ENCODE data around the gene NLGN2. TPM values are rescaled to one million over a fixed set of nuclear protein-coding genes. Genes with fewer than 3 reads are reported as not detected.

NLGN2 gene
- total and polyA plus RNA-seq, 2 experiments from 2014 or later: 14.4 to 38.7 TPM

DNA sequence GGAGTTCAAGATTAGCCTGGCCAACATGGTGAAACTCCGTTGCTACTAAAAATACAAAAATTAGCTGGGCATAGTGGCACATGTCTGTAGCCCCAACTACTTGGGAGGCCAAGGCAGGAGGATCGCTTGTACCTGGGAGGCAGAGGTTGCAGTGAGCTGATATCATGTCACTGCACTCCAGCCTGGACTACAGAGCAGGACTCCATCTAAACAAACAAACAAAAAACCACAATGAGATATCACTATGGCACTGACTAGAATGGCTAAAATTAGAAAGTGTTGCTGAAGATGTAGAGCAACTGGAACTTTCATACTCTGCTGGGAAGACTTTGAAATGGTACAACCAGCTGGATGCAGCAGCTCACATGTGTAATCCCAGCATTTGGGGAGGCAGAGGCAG is 33.3 kb upstream of the NLGN2 start:
- Mint-ChIP-seq H3K4me1 (peaks cover 5% of the 10 kb centered on the region; the same call in 2 of the 3 replicates), H3K9me3 (peaks cover 12% of the 10 kb centered on the region), H3K27ac (no peak overlapping the region), H3K27me3 (ENCODE audit: insufficient read depth, low read depth, poor library complexity) (peaks cover 4% of the 10 kb centered on the region), H3K36me3 (ENCODE audit: low read depth) (peaks cover 3% of the 10 kb centered on the region; the same call in 1 of the 3 replicates), H3K4me3 (no peak overlapping the region)
- no peak overlapping the region for H3K4me3 ChIP-seq
- peaks cover 2% of the 10 kb centered on the region; the same call in 1 of the 2 replicates for H3K4me1 ChIP-seq (ENCODE audit: insufficient read depth)
- H4K20me1 ChIP-seq (replicated peaks; ENCODE audit: insufficient read depth): no peaks in the 10 kb centered on the region
- H3K27ac ChIP-seq (ENCODE audit: low read depth): no peak overlapping the region
- DNase-seq (ENCODE audit: low spot score) (no peak), ATAC-seq (no peak)
- no peaks in the 10 kb centered on the region for H3K79me2 ChIP-seq (replicated peaks; ENCODE audit: insufficient read depth)
- no peaks in the 10 kb centered on the region for H3K9me2 ChIP-seq (ENCODE audit: insufficient read depth)
- H3K36me3 ChIP-seq (ENCODE audit: insufficient read depth): no peaks in the 10 kb centered on the region
- H3K27me3 ChIP-seq (ENCODE audit: insufficient read depth): peaks cover 4% of the 10 kb centered on the region
- no peak overlapping the region for H2AFZ ChIP-seq
- H3K4me2 ChIP-seq: no peak overlapping the region
- TF ChIP-seq CREB1 (CRISPR knock-in tag; IDR thresholded peaks at IDR 0.05; ENCODE audit: low read depth) (no peak), EZH2 (IDR thresholded peaks at IDR 0.05; ENCODE audit: low read depth, unreplicated experiment) (no peak), CTCF (conservative IDR thresholded peaks at IDR 0.05; ENCODE audit: low read depth in 2 of 2) (no peak)
- H3F3A ChIP-seq (replicated peaks; ENCODE audit: low read depth): 0 out of 2 replicates have a peak, but pooled peaks cover 3% of the 10 kb centered on the region

GRCh38 chr17:7379134-7379533 is 28.5 kb upstream of the NLGN2 start:
- H3K36me3 ChIP-seq (ENCODE audit: insufficient read depth): no peaks in the 10 kb centered on the region; the same call in 1 of the 2 replicates
- no peak for DNase-seq (ENCODE audit: low spot score)
- Mint-ChIP-seq H3K4me3 (no peak overlapping the region; the same call in 2 of the 3 replicates), H3K27me3 (ENCODE audit: insufficient read depth, low read depth, poor library complexity) (peaks cover 35% of the 10 kb centered on the region), H3K36me3 (ENCODE audit: low read depth) (peaks cover 5% of the 10 kb centered on the region; the same call in 2 of the 3 replicates), H3K4me1 (peaks cover 17% of the 10 kb centered on the region), H3K27ac (no peak overlapping the region), H3K9me3 (peaks cover 13% of the 10 kb centered on the region)
- H3K4me3 ChIP-seq: no peak overlapping the region
- H4K20me1 ChIP-seq (replicated peaks; ENCODE audit: insufficient read depth): no peaks in the 10 kb centered on the region
- no peak overlapping the region for H2AFZ ChIP-seq
- H3F3A ChIP-seq (replicated peaks; ENCODE audit: low read depth): peaks cover 20% of the 10 kb centered on the region; the same call in 1 of the 2 replicates
- H3K4me1 ChIP-seq (ENCODE audit: insufficient read depth): peaks cover 12% of the 10 kb centered on the region; the same call in 1 of the 2 replicates
- H3K27me3 ChIP-seq (ENCODE audit: insufficient read depth): peaks cover 42% of the 10 kb centered on the region
- no peak for ATAC-seq
- no peaks in the 10 kb centered on the region for H3K79me2 ChIP-seq (replicated peaks; ENCODE audit: insufficient read depth)
- H3K9me2 ChIP-seq (ENCODE audit: insufficient read depth): no peaks in the 10 kb centered on the region
- H3K4me2 ChIP-seq: no peak overlapping the region
- no peak overlapping the region for H3K27ac ChIP-seq (ENCODE audit: low read depth)
- TF ChIP-seq ZNF331 (CRISPR knock-in tag; IDR thresholded peaks at IDR 0.05; ENCODE audit: low read depth) (no peak), ETS1 (IDR thresholded peaks at IDR 0.05) (no peak), NANOG (IDR thresholded peaks at IDR 0.05; ENCODE audit: borderline replicate concordance) (no peak), CREB1 (CRISPR knock-in tag; IDR thresholded peaks at IDR 0.05; ENCODE audit: low read depth) (no peak), STAT1 (IDR thresholded peaks at IDR 0.05; ENCODE audit: unreplicated experiment) (no peak), EZH2phosphoT487 (IDR thresholded peaks at IDR 0.05; ENCODE audit: unreplicated experiment) (no peak), ZNF114 (CRISPR knock-in tag; IDR thresholded peaks at IDR 0.05) (no peak), CTCF (conservative IDR thresholded peaks at IDR 0.05; ENCODE audit: low read depth in 2 of 2) (no peak), EZH2 (IDR thresholded peaks at IDR 0.05; ENCODE audit: low read depth, unreplicated experiment) (no peak)
- TF ChIP-seq, protein P1, sequence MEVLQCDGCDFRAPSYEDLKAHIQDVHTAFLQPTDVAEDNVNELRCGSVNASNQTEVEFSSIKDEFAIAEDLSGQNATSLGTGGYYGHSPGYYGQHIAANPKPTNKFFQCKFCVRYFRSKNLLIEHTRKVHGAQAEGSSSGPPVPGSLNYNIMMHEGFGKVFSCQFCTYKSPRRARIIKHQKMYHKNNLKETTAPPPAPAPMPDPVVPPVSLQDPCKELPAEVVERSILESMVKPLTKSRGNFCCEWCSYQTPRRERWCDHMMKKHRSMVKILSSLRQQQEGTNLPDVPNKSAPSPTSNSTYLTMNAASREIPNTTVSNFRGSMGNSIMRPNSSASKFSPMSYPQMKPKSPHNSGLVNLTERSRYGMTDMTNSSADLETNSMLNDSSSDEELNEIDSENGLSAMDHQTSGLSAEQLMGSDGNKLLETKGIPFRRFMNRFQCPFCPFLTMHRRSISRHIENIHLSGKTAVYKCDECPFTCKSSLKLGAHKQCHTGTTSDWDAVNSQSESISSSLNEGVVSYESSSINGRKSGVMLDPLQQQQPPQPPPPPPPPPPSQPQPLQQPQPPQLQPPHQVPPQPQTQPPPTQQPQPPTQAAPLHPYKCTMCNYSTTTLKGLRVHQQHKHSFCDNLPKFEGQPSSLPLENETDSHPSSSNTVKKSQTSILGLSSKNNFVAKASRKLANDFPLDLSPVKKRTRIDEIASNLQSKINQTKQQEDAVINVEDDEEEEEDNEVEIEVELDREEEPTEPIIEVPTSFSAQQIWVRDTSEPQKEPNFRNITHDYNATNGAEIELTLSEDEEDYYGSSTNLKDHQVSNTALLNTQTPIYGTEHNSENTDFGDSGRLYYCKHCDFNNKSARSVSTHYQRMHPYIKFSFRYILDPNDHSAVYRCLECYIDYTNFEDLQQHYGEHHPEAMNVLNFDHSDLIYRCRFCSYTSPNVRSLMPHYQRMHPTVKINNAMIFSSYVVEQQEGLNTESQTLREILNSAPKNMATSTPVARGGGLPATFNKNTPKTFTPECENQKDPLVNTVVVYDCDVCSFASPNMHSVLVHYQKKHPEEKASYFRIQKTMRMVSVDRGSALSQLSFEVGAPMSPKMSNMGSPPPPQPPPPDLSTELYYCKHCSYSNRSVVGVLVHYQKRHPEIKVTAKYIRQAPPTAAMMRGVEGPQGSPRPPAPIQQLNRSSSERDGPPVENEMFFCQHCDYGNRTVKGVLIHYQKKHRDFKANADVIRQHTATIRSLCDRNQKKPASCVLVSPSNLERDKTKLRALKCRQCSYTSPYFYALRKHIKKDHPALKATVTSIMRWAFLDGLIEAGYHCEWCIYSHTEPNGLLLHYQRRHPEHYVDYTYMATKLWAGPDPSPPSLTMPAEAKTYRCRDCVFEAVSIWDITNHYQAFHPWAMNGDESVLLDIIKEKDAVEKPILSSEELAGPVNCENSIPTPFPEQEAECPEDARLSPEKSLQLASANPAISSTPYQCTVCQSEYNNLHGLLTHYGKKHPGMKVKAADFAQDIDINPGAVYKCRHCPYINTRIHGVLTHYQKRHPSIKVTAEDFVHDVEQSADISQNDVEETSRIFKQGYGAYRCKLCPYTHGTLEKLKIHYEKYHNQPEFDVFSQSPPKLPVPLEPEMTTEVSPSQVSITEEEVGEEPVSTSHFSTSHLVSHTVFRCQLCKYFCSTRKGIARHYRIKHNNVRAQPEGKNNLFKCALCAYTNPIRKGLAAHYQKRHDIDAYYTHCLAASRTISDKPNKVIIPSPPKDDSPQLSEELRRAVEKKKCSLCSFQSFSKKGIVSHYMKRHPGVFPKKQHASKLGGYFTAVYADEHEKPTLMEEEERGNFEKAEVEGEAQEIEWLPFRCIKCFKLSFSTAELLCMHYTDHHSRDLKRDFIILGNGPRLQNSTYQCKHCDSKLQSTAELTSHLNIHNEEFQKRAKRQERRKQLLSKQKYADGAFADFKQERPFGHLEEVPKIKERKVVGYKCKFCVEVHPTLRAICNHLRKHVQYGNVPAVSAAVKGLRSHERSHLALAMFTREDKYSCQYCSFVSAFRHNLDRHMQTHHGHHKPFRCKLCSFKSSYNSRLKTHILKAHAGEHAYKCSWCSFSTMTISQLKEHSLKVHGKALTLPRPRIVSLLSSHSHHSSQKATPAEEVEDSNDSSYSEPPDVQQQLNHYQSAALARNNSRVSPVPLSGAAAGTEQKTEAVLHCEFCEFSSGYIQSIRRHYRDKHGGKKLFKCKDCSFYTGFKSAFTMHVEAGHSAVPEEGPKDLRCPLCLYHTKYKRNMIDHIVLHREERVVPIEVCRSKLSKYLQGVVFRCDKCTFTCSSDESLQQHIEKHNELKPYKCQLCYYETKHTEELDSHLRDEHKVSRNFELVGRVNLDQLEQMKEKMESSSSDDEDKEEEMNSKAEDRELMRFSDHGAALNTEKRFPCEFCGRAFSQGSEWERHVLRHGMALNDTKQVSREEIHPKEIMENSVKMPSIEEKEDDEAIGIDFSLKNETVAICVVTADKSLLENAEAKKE (CRISPR knock-in tag; IDR thresholded peaks at IDR 0.05): no peak

Data from GM23338 (cell line).